OCI-LY7 (cell line): ENCODE data around the gene DOCK9. TPM values are rescaled to one million over a fixed set of nuclear protein-coding genes. Genes with fewer than 3 reads are reported as not detected.

Experiments used
- BruUV-seq: library from RNA; stranded (reverse); fragments of 400-500 nt; replicated peaks from 2 replicates; lab custom pipeline; 2021; lab: Mats Ljungman, UMichigan
- CTCF ChIA-PET: fragments of 300-600 bp; sonication (Branson Sonifier 250); formaldehyde crosslinking; loops from one replicate; lab custom pipeline; 2022; ENCODE audit warnings: antibody characterized with exemption; ENCODE audit not compliant: unreplicated experiment; lab: Charles Lee
- POLR2A ChIA-PET: fragments of 300-600 bp; sonication (Branson Sonifier 250); formaldehyde crosslinking; loops from one replicate; lab custom pipeline; 2022; ENCODE audit warnings: antibody characterized with exemption; lab: Charles Lee
- DNase-seq: peaks from one replicate; pipeline ENCODE4 v3.0.0-alpha.2; 2015; ENCODE audit warnings: low spot score
- H2AFZ ChIP-seq: fragments of 200-600 bp; sonication (generic), shearing (Covaris generic); 2 replicates; pipeline ENCODE4 v1.6.1; 2014; ENCODE audit warnings: mild to moderate bottlenecking, antibody characterized with exemption, low read length, moderate library complexity
- H3K27ac ChIP-seq: fragments of 200-600 bp; sonication (generic); 2 replicates; pipeline ENCODE4 v1.5.1; 2014; ENCODE audit warnings: mixed run types, low read depth, mild to moderate bottlenecking, moderate library complexity, low read length, inconsistent platforms; ENCODE audit not compliant: poor library complexity, severe bottlenecking
- H3K36me3 ChIP-seq: fragments of 200-600 bp; sonication (generic); 2 replicates; pipeline ENCODE4 v1.6.1; 2014; ENCODE audit warnings: mild to moderate bottlenecking, antibody characterized with exemption, low read length, moderate library complexity, mixed read lengths; ENCODE audit not compliant: insufficient read depth
- H3K4me1 ChIP-seq: fragments of 200-600 bp; sonication (generic); 2 replicates; pipeline ENCODE4 v1.5.1; 2014; ENCODE audit warnings: mild to moderate bottlenecking, low read length; ENCODE audit not compliant: insufficient read depth, poor library complexity, severe bottlenecking
- H3K4me2 ChIP-seq: fragments of 200-600 bp; sonication (generic); 2 replicates; pipeline ENCODE4 v1.6.1; 2014; ENCODE audit warnings: mild to moderate bottlenecking, low read length
- H3K4me3 ChIP-seq: fragments of 200-600 bp; sonication (generic); 2 replicates; pipeline ENCODE4 v1.5.1; 2014; ENCODE audit warnings: mild to moderate bottlenecking, low read depth, low read length; ENCODE audit not compliant: poor library complexity, severe bottlenecking
- H3K79me2 ChIP-seq: fragments of 200-600 bp; sonication (generic); 2 replicates; pipeline ENCODE4 v1.6.1; 2016; ENCODE audit warnings: low read depth, mild to moderate bottlenecking, low read length, moderate library complexity, mixed read lengths; ENCODE audit not compliant: insufficient read depth
- H3K9me2 ChIP-seq: fragments of 200-600 bp; sonication (generic); 2 replicates; pipeline ENCODE4 v1.6.1; 2016; ENCODE audit warnings: mild to moderate bottlenecking, low read length, mixed read lengths; ENCODE audit not compliant: insufficient read depth
- H3K9me3 ChIP-seq: fragments of 200-600 bp; sonication (generic); 2 replicates; pipeline ENCODE4 v1.6.1; 2014; ENCODE audit warnings: mild to moderate bottlenecking, mixed run types, low read length, mixed read lengths
- H4K20me1 ChIP-seq: fragments of 200-600 bp; sonication (generic); 2 replicates; pipeline ENCODE4 v1.6.1; 2014; ENCODE audit warnings: mild to moderate bottlenecking, antibody characterized with exemption, low read length, moderate library complexity, mixed read lengths; ENCODE audit not compliant: insufficient read depth
- EZH2phosphoT487 ChIP-seq: fragments of 200-600 bp; sonication (generic); IDR thresholded peaks from 2 replicates; pipeline ENCODE4 v1.6.1; 2018; ENCODE audit warnings: low read depth, borderline replicate concordance, mild to moderate bottlenecking, mixed run types, antibody characterized with exemption, low read length, moderate library complexity, mixed read lengths
- intact Hi-C: fragments of 100-400 bp; cut with micrococcal nuclease; formaldehyde crosslinking; loops from one replicate; pipeline ENCODE4 v1.10.0; 2022; ENCODE audit not compliant: unreplicated experiment
- total RNA-seq, 2 experiments: library from RNA; depleted of rRNA in 1 of 2; stranded (reverse); fragments of >200 nt in 1 of 2; shearing (Covaris generic) in 1 of 2; gene quantifications; 2 replicates each; pipeline ENCODE4 v1.2.3, GENCODE V29; 2014 to 2022
- TF ChIP-seq, protein P1 (sequence below): fragments of 200-600 bp; sonication (generic); conservative IDR thresholded peaks from 2 replicates; pipeline ENCODE4 v1.5.1; 2014; ENCODE audit warnings: mild to moderate bottlenecking, antibody characterized with exemption, low read length, moderate library complexity, mixed read lengths

The DOCK9 gene
- total RNA-seq, 2 experiments from 2014 or later = 24.0 to 28.0 TPM

DNA sequence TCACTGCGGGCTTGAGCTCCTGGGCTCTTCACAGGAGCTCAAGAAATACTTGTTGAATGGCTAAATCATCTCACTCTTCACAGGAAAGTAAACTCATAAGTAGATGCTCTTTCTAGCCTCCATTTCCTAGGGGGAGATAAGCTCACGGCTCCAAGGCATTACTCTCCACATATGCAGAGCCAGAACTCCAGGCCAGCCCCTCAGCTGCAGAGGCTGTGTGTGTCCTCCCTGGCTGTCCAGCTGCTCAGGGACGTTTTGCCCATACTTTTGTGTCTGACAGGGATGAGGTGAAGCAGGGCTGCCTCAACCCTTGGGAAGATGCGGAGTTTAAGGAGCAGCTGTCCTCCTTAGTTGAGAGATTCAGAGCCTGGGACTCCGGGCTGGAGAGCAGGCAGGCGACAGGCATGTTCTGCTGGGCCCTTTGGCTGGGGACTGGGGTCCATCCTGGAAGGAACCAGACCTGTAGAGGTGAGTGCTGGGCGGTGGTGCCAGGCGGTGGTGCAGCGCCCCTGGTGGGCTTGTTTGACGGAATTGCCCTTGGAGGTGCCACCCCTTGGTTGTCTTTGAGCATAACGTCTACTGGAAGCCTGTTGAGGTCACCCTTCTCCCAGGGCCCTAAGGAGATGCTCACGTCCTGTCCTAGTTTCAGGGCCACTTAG lies 204.9 kb downstream of the DOCK9 start:
- H3K4me3 ChIP-seq = no peak overlapping the region
- no peaks in the 10 kb centered on the region for H3K9me2 ChIP-seq
- H3K4me2 ChIP-seq = no peak overlapping the region
- ChIA-PET CTCF (no interaction called here), POLR2A (no interaction called here)
- H3K27ac ChIP-seq = no peak overlapping the region
- BruUV-seq = no TSS peak
- no peaks in the 10 kb centered on the region for H3K79me2 ChIP-seq
- no peaks in the 10 kb centered on the region for H3K36me3 ChIP-seq
- H3K9me3 ChIP-seq = no peaks in the 10 kb centered on the region
- no peak overlapping the region for H2AFZ ChIP-seq
- no peaks in the 10 kb centered on the region for H3K4me1 ChIP-seq
- TF ChIP-seq, protein P1, sequence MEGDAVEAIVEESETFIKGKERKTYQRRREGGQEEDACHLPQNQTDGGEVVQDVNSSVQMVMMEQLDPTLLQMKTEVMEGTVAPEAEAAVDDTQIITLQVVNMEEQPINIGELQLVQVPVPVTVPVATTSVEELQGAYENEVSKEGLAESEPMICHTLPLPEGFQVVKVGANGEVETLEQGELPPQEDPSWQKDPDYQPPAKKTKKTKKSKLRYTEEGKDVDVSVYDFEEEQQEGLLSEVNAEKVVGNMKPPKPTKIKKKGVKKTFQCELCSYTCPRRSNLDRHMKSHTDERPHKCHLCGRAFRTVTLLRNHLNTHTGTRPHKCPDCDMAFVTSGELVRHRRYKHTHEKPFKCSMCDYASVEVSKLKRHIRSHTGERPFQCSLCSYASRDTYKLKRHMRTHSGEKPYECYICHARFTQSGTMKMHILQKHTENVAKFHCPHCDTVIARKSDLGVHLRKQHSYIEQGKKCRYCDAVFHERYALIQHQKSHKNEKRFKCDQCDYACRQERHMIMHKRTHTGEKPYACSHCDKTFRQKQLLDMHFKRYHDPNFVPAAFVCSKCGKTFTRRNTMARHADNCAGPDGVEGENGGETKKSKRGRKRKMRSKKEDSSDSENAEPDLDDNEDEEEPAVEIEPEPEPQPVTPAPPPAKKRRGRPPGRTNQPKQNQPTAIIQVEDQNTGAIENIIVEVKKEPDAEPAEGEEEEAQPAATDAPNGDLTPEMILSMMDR = peak; percentile 56
- TF ChIP-seq EZH2phosphoT487 = no peak
- intact Hi-C loops = no loop called here
- no peaks in the 10 kb centered on the region for H4K20me1 ChIP-seq
- DNase-seq = peak; percentile 8

DNA sequence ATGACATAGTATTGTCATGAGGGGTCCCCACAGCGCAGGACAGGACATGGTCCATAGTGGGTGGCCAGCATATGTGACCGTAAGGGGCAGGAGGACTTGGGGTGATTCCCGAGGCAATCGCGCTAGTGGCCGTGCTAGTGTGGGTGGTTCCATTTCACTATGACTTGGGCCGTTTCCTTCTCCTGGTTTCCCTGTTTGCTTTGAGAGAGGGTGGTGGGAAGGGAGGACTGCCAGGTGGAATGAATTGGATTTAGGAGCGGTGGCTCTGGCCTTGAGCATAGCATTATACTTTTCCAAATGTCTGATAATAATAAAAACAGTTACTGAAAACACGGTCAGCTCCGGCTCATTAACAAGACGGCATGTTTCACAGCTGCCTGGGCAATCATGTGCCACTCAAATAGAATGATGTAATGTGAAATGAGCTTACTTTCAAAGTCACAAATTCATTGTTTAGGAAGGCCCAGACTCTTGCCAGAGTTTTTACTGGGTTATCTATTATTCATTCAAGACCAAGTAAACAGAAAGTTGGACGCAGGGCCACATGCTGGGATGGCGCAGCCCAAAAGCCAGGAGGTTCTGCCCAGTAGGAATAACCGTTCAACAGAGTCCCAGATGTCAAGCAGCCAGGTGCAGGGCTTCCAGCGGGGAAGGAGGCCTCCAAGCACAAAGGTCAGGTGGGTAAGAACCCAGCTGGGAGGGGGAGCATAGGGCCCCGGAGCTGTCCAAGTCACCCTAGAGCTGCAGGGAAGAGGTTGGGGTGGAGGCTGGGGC lies 205.8 kb downstream of the DOCK9 start:
- Histone ChIP-seq H3K9me3 (no peaks in the 10 kb centered on the region), H3K36me3 (no peaks in the 10 kb centered on the region), H3K4me2 (no peak overlapping the region), H2AFZ (no peak overlapping the region), H3K4me3 (no peak overlapping the region), H3K27ac (no peak overlapping the region), H3K79me2 (no peaks in the 10 kb centered on the region), H3K4me1 (no peaks in the 10 kb centered on the region), H3K9me2 (no peaks in the 10 kb centered on the region), H4K20me1 (no peaks in the 10 kb centered on the region)
- POLR2A ChIA-PET = no interaction called here
- intact Hi-C loops = no loop called here
- TF ChIP-seq, protein P1 = no peak
- TF ChIP-seq EZH2phosphoT487 = no peak
- DNase-seq = no peak
- CTCF ChIA-PET = no interaction called here
- BruUV-seq = no TSS peak

DNA sequence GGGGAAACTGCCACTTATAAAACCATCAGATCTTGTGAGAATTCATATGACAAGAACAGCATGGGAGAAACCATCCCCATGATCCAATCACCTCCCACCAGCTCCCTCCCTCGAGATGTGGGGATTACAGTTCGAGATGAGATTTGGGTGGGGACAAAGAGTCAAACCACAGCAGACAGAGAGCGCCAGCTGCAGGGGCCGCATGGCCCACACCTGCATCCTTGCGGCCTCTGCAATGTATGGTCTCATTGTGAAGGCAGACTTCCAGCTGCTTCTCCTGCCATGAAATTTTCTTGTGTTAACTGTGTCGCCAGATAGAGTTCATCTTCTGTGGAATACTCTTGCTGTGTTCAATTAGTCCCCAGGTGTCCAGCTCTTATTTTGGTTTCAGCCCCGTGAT lies 208.1 kb downstream of the DOCK9 start:
- POLR2A ChIA-PET = interaction anchor here (0.6 kb wide), 1 partner anchor 707 kb away, joined by 3 read pairs; no protein-coding TSS in a partner anchor
- no peak overlapping the region for H2AFZ ChIP-seq
- H3K4me1 ChIP-seq = no peaks in the 10 kb centered on the region
- BruUV-seq = no TSS peak
- CTCF ChIA-PET = no interaction called here
- no peaks in the 10 kb centered on the region for H3K9me3 ChIP-seq
- no peak for DNase-seq
- no peak for TF ChIP-seq EZH2phosphoT487
- TF ChIP-seq, protein P1 = no peak
- intact Hi-C loops = no loop called here
- no peaks in the 10 kb centered on the region for H3K79me2 ChIP-seq
- H3K9me2 ChIP-seq = no peaks in the 10 kb centered on the region
- H3K36me3 ChIP-seq = no peaks in the 10 kb centered on the region
- no peaks in the 10 kb centered on the region for H4K20me1 ChIP-seq
- H3K4me3 ChIP-seq = no peak overlapping the region
- H3K4me2 ChIP-seq = no peak overlapping the region
- H3K27ac ChIP-seq = no peak overlapping the region
